Mononuclear cell (primary cell): ENCODE results near the gene TBC1D9. TPM values are rescaled to one million over a fixed set of nuclear protein-coding genes. Genes with fewer than 3 reads are reported as not detected.
"Not testable (repeated sequence)": the region's sequence is repeated elsewhere in the genome, so short reads cannot be mapped to it uniquely, and the experiment has no call there.

Experiments
- H3K27me3 ChIP-seq: 2 replicates; pipeline ENCODE4 v1.6.0; 2011; ENCODE audit warnings: low read length, control low read depth; ENCODE audit not compliant: insufficient read depth
- H3K4me1 ChIP-seq: 2 replicates; pipeline ENCODE4 v1.5.1; 2011; ENCODE audit warnings: mild to moderate bottlenecking, low read length, control low read depth; ENCODE audit not compliant: insufficient read depth
- H3K4me3 ChIP-seq: 2 replicates; pipeline ENCODE4 v1.5.1; 2011; ENCODE audit warnings: mild to moderate bottlenecking, low read length, moderate library complexity
- H3K9me3 ChIP-seq: 2 replicates; pipeline ENCODE4 v1.5.1; 2011; ENCODE audit warnings: low read depth, mild to moderate bottlenecking, control low read depth, low read length
- total RNA-seq: library from RNA; depleted of rRNA; stranded (reverse); fragments of >200 nt; gene quantifications from one replicate; pipeline ENCODE4 v1.2.3, GENCODE V29; 2012

TBC1D9 gene
- total RNA-seq: 8.7 TPM

DNA sequence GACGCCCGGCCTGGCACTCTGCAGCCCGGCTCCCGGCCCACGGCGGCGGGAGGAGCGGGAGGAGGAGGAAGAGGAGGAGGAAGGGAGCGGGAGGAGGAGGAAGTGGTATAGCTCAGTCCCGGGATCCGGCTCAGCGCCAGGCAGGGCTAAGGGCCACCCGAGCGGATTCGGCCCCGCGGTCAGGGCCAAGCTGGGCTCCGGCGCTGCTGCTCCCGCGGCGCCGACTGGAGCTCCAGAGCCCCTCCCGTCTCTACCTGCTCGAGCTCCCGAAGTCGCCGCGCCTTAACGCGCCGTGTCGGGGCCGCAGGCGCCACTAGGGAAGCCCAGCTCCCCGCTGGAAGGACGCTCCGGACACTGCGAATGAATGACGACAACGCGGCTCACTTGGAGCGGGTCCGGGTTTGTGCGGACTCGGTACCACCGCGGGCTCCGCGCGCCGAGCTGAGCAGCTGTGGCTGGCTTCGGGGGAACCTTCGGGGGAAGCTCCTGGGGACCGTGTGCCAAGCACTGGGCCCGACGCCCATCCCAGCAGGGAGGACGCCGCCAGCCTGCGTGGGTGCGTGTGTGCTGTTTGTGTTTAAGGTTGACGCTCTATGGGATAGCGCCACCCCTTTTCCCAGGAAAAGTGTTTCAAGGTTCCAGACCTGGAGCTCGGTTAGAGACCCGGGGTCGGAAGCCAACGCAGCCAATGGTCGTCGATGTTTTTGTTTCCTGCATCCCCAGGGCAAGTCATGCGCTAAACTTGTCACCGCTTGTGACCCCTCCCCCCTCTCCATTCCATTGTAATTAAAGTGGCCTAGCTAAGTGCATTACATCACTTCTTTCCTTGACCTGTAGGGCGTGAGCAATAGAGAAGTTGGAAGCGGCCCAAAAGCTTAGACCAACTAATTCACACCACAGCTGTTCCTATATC is at the start of gene TBC1D9:
Gene TBC1D9, minus strand, starts transcription at position 67 of the 913 bp plus-strand sequence. CDS start 340 bp downstream, outside the sequence.
- Histone ChIP-seq H3K4me3 (peak within 1 kb of the TSS; percentile 55), H3K9me3 (no peaks in the 10 kb centered on the region), H3K4me1 (peaks cover 31% of the 10 kb centered on the region), H3K27me3 (peaks cover 27% of the 10 kb centered on the region)

DNA sequence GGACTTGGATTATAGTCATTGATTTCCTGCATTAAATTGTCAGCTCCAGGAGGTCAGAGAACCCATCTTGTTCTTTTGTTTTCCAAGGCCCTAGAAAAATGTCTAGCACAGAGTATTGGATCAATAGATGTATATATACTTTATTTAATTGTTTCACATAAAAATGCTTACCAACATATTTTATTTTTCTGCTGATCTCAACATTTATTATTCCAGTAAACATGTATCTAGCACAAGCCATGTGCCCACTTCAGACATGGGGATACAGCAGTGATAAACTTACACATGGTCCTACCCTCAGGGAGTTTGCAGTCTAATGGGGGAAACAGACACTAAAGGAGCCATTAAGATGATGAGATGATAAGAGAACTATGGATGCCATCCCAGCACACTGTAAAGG is 49.1 kb upstream of the TBC1D9 start:
- Histone ChIP-seq H3K4me3 (no peak overlapping the region), H3K27me3 (no peaks in the 10 kb centered on the region), H3K9me3 (no peaks in the 10 kb centered on the region), H3K4me1 (peaks cover 85% of the 10 kb centered on the region)

DNA sequence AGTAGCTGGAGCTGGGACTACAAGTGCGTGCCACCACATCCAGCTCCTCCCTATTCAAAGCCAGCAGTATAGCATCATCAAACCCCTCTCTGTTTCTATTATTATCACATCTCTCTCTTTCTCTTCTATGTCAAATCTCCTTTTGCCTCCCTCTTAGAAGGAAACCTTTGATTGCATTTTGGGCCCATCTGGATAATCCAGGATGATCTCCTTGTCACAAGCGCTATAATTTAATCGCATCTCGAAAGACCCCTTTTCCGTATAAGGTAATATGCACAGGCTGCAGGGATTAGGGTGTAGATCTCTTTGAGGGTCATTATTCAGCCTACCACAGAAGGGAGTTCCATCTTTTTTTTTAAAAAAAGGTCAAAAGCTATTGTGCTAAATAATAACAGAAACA is 46.4 kb upstream of the TBC1D9 start:
- Histone ChIP-seq H3K4me3 (no peak overlapping the region), H3K9me3 (no peaks in the 10 kb centered on the region), H3K4me1 (peaks cover 80% of the 10 kb centered on the region), H3K27me3 (no peaks in the 10 kb centered on the region)

DNA sequence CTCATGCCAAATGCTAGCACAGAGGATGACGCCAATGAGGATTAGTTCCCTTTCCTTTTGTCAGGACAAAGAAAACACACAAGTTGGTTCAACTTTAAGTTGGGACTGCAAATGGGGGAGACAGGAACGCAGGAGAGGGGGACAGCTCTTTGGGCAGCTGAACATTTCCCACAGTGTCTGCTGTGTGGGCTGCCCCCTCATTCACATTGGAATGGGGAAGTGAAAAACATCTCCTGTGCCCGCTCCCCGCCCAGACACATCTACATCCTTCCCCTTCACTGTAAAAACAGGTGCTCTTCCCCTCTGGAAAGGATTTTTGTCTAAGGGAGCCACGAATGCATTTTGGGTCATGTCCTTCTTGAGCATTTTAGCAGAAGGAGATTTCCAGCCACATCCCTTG is 44.5 kb upstream of the TBC1D9 start:
- peaks cover 68% of the 10 kb centered on the region for H3K4me1 ChIP-seq
- H3K4me3 ChIP-seq: no peak overlapping the region

DNA sequence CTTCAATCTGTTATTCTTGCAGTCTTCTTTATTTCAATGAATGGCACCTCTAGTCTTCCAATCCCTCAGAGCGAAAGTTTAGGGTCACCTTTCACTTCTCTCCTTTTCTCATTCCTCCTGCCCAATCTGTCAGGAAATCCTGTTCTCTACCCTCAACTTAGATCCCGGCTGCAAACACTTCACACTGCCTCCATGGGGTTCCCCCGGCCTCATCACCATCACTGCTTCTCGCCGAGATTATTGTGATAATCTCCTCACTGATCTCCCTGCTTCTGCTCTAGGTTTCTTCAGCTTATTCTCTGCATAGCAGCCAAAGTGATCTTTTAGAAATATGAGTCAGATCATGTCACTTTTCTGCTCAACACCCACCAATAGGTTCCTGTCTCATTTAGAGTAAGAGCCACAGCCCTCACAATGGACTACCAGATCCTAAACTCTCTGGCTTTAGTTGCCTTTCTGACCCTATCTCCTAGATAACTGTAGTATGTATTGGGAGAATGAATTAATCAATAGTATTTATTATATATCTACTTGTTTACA is 43.6 kb upstream of the TBC1D9 start:
- Histone ChIP-seq H3K27me3 (no peaks in the 10 kb centered on the region), H3K4me3 (no peak overlapping the region), H3K4me1 (peaks cover 65% of the 10 kb centered on the region)

More for the DNA sequence above, 44.5 kb upstream of the TBC1D9 start:
- Histone ChIP-seq H3K27me3 (no peaks in the 10 kb centered on the region), H3K9me3 (no peaks in the 10 kb centered on the region)

DNA sequence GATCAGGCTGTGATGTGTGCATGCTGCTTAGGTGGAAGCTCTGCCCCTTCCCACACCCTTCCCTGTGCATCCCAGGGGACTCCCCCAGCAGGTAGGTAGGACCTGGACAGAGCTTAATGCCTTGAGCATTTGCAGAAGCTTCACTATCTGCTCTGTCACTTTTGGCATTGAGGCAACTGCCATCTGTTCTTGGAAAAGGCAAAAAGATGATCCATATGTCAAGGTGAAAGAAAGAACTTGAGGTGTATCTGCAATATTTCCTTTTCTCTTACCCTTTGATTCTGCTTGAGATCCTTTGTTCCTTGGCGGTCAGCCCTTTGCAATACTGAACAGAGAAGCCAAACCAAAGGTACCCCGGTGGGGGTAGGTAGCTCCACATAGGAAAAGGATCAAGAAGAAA is 37.1 kb upstream of the TBC1D9 start:
- H3K4me1 ChIP-seq: peaks cover 53% of the 10 kb centered on the region
- no peak overlapping the region for H3K4me3 ChIP-seq
- no peaks in the 10 kb centered on the region for H3K9me3 ChIP-seq
- no peaks in the 10 kb centered on the region for H3K27me3 ChIP-seq

More for the DNA sequence above, 43.6 kb upstream of the TBC1D9 start:
- H3K9me3 ChIP-seq: no peaks in the 10 kb centered on the region

DNA sequence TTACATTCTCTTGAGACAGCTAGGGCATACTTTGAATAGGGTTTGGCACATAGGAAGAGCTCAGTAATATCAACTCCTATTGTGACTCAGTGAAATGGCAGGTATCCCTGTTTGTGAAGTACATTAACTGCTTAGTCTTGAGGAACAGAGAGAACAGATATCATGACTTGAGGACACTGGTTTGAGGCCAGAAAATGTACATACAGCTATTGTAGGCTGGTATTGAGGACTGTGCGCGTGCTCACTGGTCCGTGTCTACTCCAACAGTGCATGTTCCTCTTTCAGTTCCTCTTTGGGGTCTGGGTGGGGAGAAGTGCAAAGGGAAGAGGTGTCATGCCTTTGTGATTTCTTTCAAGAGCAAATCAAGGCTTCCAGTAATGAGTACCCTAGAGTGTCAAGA is 34.6 kb upstream of the TBC1D9 start:
- Histone ChIP-seq H3K4me1 (peaks cover 41% of the 10 kb centered on the region), H3K4me3 (no peak overlapping the region)

DNA sequence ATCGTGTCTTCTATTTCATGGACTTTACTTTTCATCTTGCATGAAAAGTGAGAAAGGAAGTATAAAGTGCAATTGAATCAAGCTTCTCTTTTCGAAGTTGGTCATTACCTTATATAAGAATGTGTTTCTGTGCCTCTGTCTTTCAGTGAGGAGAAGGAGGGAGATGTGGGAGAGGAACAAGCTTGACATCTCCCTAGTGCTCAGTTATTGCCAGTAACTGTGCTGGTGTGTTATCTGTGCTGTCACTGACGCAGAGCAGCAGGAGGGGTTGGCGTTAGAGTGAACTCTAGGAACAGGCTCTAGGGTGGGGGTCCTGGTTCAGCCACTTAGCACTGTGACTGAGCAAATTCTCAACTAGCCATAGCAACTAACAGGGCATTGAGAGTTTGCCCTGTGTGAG is 34.0 kb upstream of the TBC1D9 start:
- no peak overlapping the region for H3K4me3 ChIP-seq
- H3K27me3 ChIP-seq: no peaks in the 10 kb centered on the region

More for the DNA sequence above, 34.6 kb upstream of the TBC1D9 start:
- Histone ChIP-seq H3K9me3 (no peaks in the 10 kb centered on the region), H3K27me3 (no peaks in the 10 kb centered on the region)

DNA sequence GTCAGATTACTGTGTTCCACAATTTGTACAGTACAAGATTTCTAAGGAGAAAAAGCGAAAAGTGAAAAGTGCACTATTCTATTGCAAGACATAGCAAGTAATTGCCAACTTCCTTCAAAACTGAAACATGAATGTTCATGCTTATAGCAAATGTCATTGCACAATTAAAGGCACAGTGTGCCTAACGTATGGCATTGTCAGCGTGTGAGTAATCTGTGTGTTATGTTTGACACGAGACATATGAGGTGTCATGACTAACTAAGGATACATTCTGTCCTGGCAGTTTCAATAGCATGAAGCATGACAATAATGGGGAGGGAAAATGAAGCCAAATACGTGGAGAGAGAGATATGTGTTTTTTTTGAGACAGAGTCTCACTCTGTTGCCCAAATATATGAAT is 33.6 kb upstream of the TBC1D9 start:
- Histone ChIP-seq H3K27me3 (no peaks in the 10 kb centered on the region), H3K4me3 (no peak overlapping the region), H3K4me1 (peaks cover 41% of the 10 kb centered on the region), H3K9me3 (no peaks in the 10 kb centered on the region)

More for the DNA sequence above, 34.0 kb upstream of the TBC1D9 start:
- Histone ChIP-seq H3K9me3 (no peaks in the 10 kb centered on the region), H3K4me1 (peaks cover 41% of the 10 kb centered on the region)

DNA sequence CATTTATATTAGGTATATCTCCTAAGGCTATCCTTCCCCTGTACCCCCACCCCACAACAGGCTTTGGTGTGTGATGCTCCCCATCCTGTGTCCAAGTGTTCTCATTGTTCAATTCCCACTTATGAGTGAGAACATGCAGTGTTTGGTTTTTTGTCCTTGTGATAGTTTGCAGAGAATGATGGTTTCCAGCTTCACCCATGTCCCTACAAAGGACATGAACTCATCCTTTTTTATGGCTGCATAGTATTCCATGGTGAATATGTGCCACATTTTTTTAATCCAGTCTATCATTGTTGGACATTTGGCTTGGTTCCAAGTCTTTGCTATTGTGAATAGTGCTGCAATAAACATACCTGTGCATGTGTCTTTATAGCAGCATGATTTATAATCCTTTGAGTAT is 26.6 kb upstream of the TBC1D9 start:
- H3K27me3 ChIP-seq, H3K9me3 ChIP-seq, H3K4me1 ChIP-seq, H3K4me3 ChIP-seq: not testable (repeated sequence)

DNA sequence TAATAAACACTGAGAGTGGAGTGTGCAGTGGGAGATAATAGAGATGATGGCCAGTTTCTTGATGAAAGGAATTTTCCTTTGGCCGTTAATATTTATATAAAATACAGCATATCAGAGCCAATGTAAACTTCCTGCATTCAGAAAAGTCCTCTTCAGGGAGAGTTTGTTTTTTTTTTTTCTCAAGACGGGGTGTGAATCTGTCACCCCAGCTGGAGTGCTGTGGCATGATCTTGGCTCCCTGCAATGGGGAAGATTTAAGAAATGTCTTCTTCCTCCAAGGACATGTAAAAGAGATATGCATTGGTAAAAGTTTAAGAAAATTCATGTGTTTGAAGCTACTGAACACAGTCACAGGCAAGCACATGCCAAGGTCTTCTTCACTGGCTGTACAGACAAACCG is 25.4 kb upstream of the TBC1D9 start:
- no peaks in the 10 kb centered on the region for H3K4me1 ChIP-seq
- H3K9me3 ChIP-seq: no peaks in the 10 kb centered on the region
- H3K27me3 ChIP-seq: no peaks in the 10 kb centered on the region
- no peak overlapping the region for H3K4me3 ChIP-seq

DNA sequence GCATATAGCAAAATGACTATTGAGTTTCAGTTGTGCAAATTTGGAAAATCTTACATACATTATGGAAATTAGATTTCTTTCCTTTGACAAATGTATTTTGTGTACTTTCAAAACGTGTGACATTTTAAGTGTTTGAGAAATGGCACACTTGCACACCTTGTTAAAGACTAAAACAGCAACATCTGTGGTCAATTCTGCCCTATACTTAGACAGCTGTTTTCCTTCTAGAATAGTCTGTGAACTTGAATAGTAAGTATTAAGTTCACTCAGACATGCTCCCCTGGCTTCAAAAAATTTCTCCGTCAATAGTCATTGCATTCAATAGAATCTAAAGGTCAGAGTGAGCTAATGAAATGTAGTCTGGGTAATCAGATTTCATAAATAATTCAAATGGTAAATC is 21.7 kb upstream of the TBC1D9 start:
- no peaks in the 10 kb centered on the region for H3K4me1 ChIP-seq
- H3K9me3 ChIP-seq: no peaks in the 10 kb centered on the region
- no peaks in the 10 kb centered on the region for H3K27me3 ChIP-seq
- no peak overlapping the region for H3K4me3 ChIP-seq

DNA sequence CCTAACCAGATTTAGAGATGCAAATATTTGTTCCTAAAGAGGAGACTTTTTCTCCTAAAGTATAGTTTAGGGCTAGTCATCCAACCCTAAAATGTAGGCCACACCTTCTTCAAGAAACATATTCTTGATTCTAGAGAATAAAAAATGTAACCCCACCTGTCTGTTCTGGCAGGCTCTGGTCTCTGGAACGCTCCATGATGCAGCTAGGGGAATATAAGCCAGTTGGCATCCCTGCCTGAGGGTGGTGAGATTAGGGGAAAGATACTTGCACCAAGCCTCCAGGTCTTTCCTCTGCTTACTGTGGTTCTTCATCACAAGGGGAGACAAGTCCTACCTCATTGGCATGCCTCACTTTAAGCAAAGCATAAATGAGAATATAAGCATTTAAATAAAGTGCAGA is 21.2 kb upstream of the TBC1D9 start:
- Histone ChIP-seq H3K27me3 (no peaks in the 10 kb centered on the region), H3K4me1 (no peaks in the 10 kb centered on the region), H3K4me3 (no peak overlapping the region), H3K9me3 (no peaks in the 10 kb centered on the region)

DNA sequence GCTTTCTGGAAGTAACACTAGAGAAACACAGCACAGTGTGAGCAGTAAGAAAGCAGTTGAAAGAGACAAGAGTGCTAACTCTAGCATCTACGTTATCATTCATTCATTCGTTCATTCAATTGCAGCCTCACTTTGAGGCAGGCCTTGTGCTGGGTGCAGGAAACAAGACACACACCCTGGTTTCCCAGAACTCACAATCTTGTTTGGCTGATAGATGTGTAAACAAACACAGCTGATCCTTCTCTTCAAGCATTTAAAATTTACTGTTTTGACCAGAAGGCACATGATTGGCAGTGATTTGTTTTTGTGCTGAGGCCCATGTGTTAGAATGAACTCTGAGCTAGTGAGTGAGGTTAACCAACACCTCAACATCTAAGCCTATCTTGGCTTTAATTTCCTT is 20.4 kb upstream of the TBC1D9 start:
- Histone ChIP-seq H3K4me1 (no peaks in the 10 kb centered on the region), H3K27me3 (no peaks in the 10 kb centered on the region), H3K9me3 (no peaks in the 10 kb centered on the region), H3K4me3 (no peak overlapping the region)

DNA sequence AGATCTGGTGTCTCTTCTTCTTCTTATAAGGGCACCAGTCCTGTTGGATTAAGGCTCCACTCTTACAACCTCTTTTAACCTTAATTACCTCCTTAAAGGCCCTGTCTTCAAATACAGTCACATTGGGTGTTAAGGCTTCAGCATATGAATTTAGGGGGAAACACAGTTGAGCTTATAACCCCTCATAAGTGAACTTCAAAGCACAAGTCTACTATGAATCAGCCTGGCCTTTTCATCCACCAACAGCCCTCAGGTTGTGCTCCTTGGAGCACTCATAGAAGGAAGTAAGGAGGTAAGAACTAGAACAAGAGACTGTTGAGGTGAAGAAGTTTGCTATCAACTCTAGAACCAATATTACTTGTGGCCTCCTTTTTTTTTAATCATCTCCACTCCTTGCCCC is 18.8 kb upstream of the TBC1D9 start:
- no peaks in the 10 kb centered on the region for H3K4me1 ChIP-seq
- H3K9me3 ChIP-seq: no peaks in the 10 kb centered on the region
- H3K4me3 ChIP-seq: no peak overlapping the region
- no peaks in the 10 kb centered on the region for H3K27me3 ChIP-seq

DNA sequence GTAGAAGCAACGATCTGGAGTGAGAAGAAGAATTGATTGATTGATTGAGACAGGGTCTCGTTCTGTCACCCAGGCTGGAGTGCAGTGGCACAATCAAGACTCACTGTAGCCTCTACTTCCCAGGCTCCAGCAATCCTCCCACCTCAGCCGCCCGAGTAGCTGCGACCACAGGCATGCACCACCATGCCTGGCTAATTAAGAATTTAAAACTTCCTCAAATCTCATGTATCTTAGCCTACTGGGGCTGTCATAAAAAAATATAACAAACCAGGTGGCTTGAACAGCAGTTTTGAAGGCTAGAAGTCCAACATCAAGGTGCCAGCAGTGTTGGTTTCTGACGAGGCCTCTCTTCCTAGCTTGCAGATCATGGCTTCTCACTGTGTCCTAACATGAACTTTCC is 18.3 kb upstream of the TBC1D9 start:
- no peaks in the 10 kb centered on the region for H3K4me1 ChIP-seq
- no peaks in the 10 kb centered on the region for H3K27me3 ChIP-seq
- no peaks in the 10 kb centered on the region for H3K9me3 ChIP-seq
- no peak overlapping the region for H3K4me3 ChIP-seq
